Measurements from ENCODE around the gene INHA. TPM values are rescaled to one million over a fixed set of nuclear protein-coding genes. Genes with fewer than 3 reads are reported as not detected.
A peak's percentile ranks its signal among the peaks of the same experiment; 100 is the strongest.

Gene INHA
- total RNA-seq, 1 experiment from 2014 or later: not detected

DNA sequence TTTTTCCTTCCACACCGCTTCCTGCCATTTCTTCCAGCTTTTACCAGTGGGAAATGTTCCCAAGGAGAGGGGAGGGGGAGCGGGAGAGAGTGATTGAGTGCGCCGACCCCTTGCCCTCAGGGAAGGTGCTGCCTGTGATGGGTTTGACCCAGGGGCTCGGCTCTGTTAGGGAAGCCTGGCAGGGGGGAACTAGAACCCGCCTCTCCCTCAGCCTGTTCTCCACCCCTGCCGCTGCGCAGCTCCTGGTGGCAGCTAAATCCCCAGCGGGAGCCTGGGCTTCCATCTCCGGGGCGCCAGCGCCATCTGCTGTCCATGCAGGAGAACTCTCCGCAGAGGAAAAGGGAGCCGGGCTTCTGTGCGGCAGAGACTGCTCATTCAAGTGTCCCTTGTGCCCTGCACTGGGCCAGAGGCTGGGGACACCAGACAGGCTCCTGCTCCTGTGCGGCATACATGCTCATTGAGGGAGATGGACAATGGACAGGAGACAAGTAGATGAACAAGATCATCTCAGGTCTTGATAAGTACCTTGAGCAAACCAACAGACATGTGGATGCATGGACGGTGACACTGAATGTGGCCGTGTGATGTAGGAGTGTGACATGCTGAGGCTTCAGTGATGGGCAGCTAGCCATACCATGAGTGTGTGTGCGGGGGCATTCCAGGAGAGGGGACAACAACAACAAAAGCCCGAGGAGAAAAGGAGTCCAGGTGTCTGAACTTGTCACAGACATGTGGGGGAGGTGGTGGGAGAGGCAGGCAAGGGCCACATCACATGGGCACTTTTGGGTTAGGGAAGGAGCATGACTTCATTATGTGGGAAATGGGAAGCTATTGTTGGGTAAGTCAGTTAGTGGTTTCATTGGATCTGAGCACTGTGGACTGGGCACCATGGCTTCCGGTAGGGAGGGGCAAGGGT, 41.8 kb upstream of the INHA start:
- no peaks in the 10 kb centered on the region for H3K36me3 ChIP-seq (ENCODE audit: insufficient read depth, low read length)
- H4K20me1 ChIP-seq (ENCODE audit: insufficient read depth, low read depth, low read length): 0 out of 2 replicates have a peak, but pooled peaks cover 7% of the 10 kb centered on the region
- no peaks in the 10 kb centered on the region for H3K9me2 ChIP-seq (replicated peaks; ENCODE audit: insufficient read depth, low read length)
- no peak overlapping the region for H3K4me3 ChIP-seq (ENCODE audit: low read length)
- peaks cover 3% of the 10 kb centered on the region for H3K4me1 ChIP-seq (ENCODE audit: low read length)
- 0 out of 2 replicates have a peak, but pooled peaks cover 2% of the 10 kb centered on the region for H3K27me3 ChIP-seq (ENCODE audit: low read length)
- H2AFZ ChIP-seq (ENCODE audit: low read length): no peak overlapping the region
- H3K9me3 ChIP-seq (ENCODE audit: low read length): no peaks in the 10 kb centered on the region
- no peaks in the 10 kb centered on the region for H3K79me2 ChIP-seq (ENCODE audit: low read length)
- no peak overlapping the region for H3K9ac ChIP-seq (ENCODE audit: low read length)
- H3K27ac ChIP-seq (ENCODE audit: low read length): no peak overlapping the region
- no peak overlapping the region for H3K4me2 ChIP-seq (ENCODE audit: low read depth, low read length, poor library complexity, severe bottlenecking)
- peak; percentile 95 for DNase-seq

- DNase-seq: no peak
- no peak overlapping the region for H3K9ac ChIP-seq (ENCODE audit: low read length)
- no peaks in the 10 kb centered on the region for H3K9me3 ChIP-seq (ENCODE audit: low read length)
- H3K9me2 ChIP-seq (replicated peaks; ENCODE audit: insufficient read depth, low read length): no peaks in the 10 kb centered on the region
- no peak overlapping the region for H2AFZ ChIP-seq (ENCODE audit: low read length)
- H3K79me2 ChIP-seq (ENCODE audit: low read length): no peaks in the 10 kb centered on the region
- H3K36me3 ChIP-seq (ENCODE audit: insufficient read depth, low read length): no peaks in the 10 kb centered on the region
- H3K4me1 ChIP-seq (ENCODE audit: low read length): peaks cover 3% of the 10 kb centered on the region
- H3K4me3 ChIP-seq (ENCODE audit: low read length): no peak overlapping the region
- H4K20me1 ChIP-seq (ENCODE audit: insufficient read depth, low read depth, low read length): 0 out of 2 replicates have a peak, but pooled peaks cover 7% of the 10 kb centered on the region
- 0 out of 2 replicates have a peak, but pooled peaks cover 2% of the 10 kb centered on the region for H3K27me3 ChIP-seq (ENCODE audit: low read length)
- H3K27ac ChIP-seq (ENCODE audit: low read length): no peak overlapping the region
- no peak overlapping the region for H3K4me2 ChIP-seq (ENCODE audit: low read depth, low read length, poor library complexity, severe bottlenecking)
These were observed 40.3 kb upstream of the INHA start for GRCh38 chr2:219531639-219532377.

GRCh38 chr2:219532378-219532649, 39.8 kb upstream of the INHA start:
- H3K79me2 ChIP-seq (ENCODE audit: low read length): no peaks in the 10 kb centered on the region
- H3K36me3 ChIP-seq (ENCODE audit: insufficient read depth, low read length): no peaks in the 10 kb centered on the region
- no peak overlapping the region for H3K4me3 ChIP-seq (ENCODE audit: low read length)

GRCh38 chr2:219533930-219534661, 38.0 kb upstream of the INHA start:
- Histone ChIP-seq H3K4me3 (ENCODE audit: low read length) (no peak overlapping the region), H3K27me3 (ENCODE audit: low read length) (0 out of 2 replicates have a peak, but pooled peaks cover 2% of the 10 kb centered on the region), H3K4me1 (ENCODE audit: low read length) (peaks cover 3% of the 10 kb centered on the region), H3K79me2 (ENCODE audit: low read length) (no peaks in the 10 kb centered on the region), H3K4me2 (ENCODE audit: low read depth, low read length, poor library complexity, severe bottlenecking) (no peak overlapping the region), H2AFZ (ENCODE audit: low read length) (no peak overlapping the region), H3K9me2 (replicated peaks; ENCODE audit: insufficient read depth, low read length) (no peaks in the 10 kb centered on the region), H4K20me1 (ENCODE audit: insufficient read depth, low read depth, low read length) (0 out of 2 replicates have a peak, but pooled peaks cover 7% of the 10 kb centered on the region), H3K9ac (ENCODE audit: low read length) (no peak overlapping the region), H3K36me3 (ENCODE audit: insufficient read depth, low read length) (no peaks in the 10 kb centered on the region), H3K27ac (ENCODE audit: low read length) (no peak overlapping the region), H3K9me3 (ENCODE audit: low read length) (no peaks in the 10 kb centered on the region)
- no peak for DNase-seq

More at GRCh38 chr2:219532378-219532649, 39.8 kb upstream of the INHA start:
- Histone ChIP-seq H3K27me3 (ENCODE audit: low read length) (0 out of 2 replicates have a peak, but pooled peaks cover 2% of the 10 kb centered on the region), H3K9me2 (replicated peaks; ENCODE audit: insufficient read depth, low read length) (no peaks in the 10 kb centered on the region), H3K27ac (ENCODE audit: low read length) (no peak overlapping the region), H2AFZ (ENCODE audit: low read length) (no peak overlapping the region), H4K20me1 (ENCODE audit: insufficient read depth, low read depth, low read length) (0 out of 2 replicates have a peak, but pooled peaks cover 7% of the 10 kb centered on the region), H3K9me3 (ENCODE audit: low read length) (no peaks in the 10 kb centered on the region), H3K9ac (ENCODE audit: low read length) (no peak overlapping the region), H3K4me2 (ENCODE audit: low read depth, low read length, poor library complexity, severe bottlenecking) (no peak overlapping the region), H3K4me1 (ENCODE audit: low read length) (peaks cover 3% of the 10 kb centered on the region)
- DNase-seq: no peak

GRCh38 chr2:219536425-219536824, 35.7 kb upstream of the INHA start:
- H3K27me3 ChIP-seq (ENCODE audit: low read length): no peaks in the 10 kb centered on the region
- H3K36me3 ChIP-seq (ENCODE audit: insufficient read depth, low read length): peaks cover 9% of the 10 kb centered on the region; the same call in 1 of the 2 replicates
- H3K4me3 ChIP-seq (ENCODE audit: low read length): no peak overlapping the region
- H3K4me1 ChIP-seq (ENCODE audit: low read length): peaks cover 2% of the 10 kb centered on the region; the same call in 1 of the 2 replicates
- no peaks in the 10 kb centered on the region for H3K9me3 ChIP-seq (ENCODE audit: low read length)
- DNase-seq: no peak
- H3K9ac ChIP-seq (ENCODE audit: low read length): no peak overlapping the region
- H3K27ac ChIP-seq (ENCODE audit: low read length): no peak overlapping the region
- H2AFZ ChIP-seq (ENCODE audit: low read length): no peak overlapping the region
- no peaks in the 10 kb centered on the region for H4K20me1 ChIP-seq (ENCODE audit: insufficient read depth, low read depth, low read length)
- H3K79me2 ChIP-seq (ENCODE audit: low read length): no peaks in the 10 kb centered on the region
- no peaks in the 10 kb centered on the region for H3K9me2 ChIP-seq (replicated peaks; ENCODE audit: insufficient read depth, low read length)
- H3K4me2 ChIP-seq (ENCODE audit: low read depth, low read length, poor library complexity, severe bottlenecking): no peak overlapping the region

DNA sequence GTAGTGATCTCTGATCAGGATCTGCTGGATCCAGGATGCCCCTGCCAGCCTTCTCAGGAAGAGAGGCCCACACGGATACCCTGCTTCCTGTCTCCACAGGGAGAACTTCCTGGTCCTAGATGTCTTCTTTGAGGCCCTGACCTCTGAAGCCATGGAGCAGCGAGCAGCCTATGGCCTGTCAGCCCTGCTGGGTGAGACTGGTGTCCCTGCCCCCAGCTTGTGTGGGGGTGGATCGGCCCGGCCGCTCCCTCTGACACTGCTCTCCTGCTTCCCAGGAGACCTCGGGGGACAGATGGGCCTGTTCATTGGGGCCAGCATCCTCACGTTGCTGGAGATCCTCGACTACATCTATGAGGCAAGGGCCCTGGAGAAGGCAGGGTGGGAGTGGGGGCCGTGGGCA, 35.1 kb upstream of the INHA start:
- Histone ChIP-seq H2AFZ (ENCODE audit: low read length) (no peak overlapping the region), H3K4me2 (ENCODE audit: low read depth, low read length, poor library complexity, severe bottlenecking) (no peak overlapping the region), H3K27me3 (ENCODE audit: low read length) (no peaks in the 10 kb centered on the region), H4K20me1 (ENCODE audit: insufficient read depth, low read depth, low read length) (no peaks in the 10 kb centered on the region), H3K9me3 (ENCODE audit: low read length) (no peaks in the 10 kb centered on the region), H3K36me3 (ENCODE audit: insufficient read depth, low read length) (peaks cover 9% of the 10 kb centered on the region; the same call in 1 of the 2 replicates), H3K27ac (ENCODE audit: low read length) (no peak overlapping the region), H3K4me3 (ENCODE audit: low read length) (no peak overlapping the region), H3K9me2 (replicated peaks; ENCODE audit: insufficient read depth, low read length) (no peaks in the 10 kb centered on the region), H3K9ac (ENCODE audit: low read length) (no peak overlapping the region), H3K4me1 (ENCODE audit: low read length) (peaks cover 7% of the 10 kb centered on the region), H3K79me2 (ENCODE audit: low read length) (peaks cover under 1% of the 10 kb centered on the region; the same call in 1 of the 2 replicates)
- DNase-seq: no peak

DNA sequence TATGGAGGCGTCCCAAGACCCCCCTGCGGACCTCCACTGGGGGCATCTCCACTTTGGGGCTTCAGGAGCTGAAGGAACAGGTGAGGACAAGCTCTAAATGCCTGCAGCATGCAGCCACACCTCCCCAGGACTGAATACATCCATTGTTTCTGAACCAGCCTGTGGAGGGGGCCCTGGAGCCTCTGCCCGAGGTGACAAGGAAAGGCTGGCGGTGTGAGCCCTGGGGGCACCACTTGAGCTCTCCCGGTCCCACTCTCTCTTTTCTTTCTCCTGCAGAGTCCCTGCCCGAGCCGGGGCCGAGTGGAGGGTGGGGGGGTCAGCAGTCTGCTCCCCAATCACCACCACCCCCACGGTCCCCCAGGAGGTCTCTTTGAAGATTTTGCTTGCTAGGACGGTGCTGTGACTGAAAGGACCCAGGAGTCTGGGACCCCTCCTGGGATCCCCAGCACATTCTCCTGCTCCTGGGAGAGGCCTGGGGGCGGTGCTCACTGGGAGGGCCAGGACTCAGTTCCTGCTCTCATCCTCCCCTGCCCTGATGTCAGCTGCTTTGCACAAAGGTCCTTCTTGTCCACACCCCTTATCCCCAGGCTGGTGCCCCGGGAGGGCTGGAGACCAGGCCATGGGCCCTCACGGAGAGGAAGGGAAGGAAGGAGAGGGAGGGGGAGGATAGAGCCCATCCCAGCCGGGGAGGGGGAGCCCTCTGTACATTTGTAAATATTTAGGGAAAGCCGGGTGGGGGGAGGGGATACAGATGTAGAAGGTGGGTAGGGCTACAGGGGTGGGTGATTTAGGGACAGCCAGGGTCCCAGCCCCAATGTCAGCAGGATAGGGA, 34.2 kb upstream of the INHA start:
- Histone ChIP-seq H4K20me1 (ENCODE audit: insufficient read depth, low read depth, low read length) (peaks cover 7% of the 10 kb centered on the region), H3K4me3 (ENCODE audit: low read length) (no peak overlapping the region), H3K4me2 (ENCODE audit: low read depth, low read length, poor library complexity, severe bottlenecking) (no peak overlapping the region), H3K79me2 (ENCODE audit: low read length) (peaks cover 9% of the 10 kb centered on the region), H3K9ac (ENCODE audit: low read length) (no peak overlapping the region), H3K27me3 (ENCODE audit: low read length) (no peaks in the 10 kb centered on the region), H3K4me1 (ENCODE audit: low read length) (peaks cover 15% of the 10 kb centered on the region), H3K9me2 (replicated peaks; ENCODE audit: insufficient read depth, low read length) (no peaks in the 10 kb centered on the region), H3K36me3 (ENCODE audit: insufficient read depth, low read length) (peaks cover 9% of the 10 kb centered on the region; the same call in 1 of the 2 replicates), H3K27ac (ENCODE audit: low read length) (no peak overlapping the region), H3K9me3 (ENCODE audit: low read length) (no peaks in the 10 kb centered on the region), H2AFZ (ENCODE audit: low read length) (no peak overlapping the region)
- peak; percentile 52 for DNase-seq

Data from Karpas-422 (cell line).